ENCODE measurements around the gene PEX14. TPM values are rescaled to one million over a fixed set of nuclear protein-coding genes. Genes with fewer than 3 reads are reported as not detected.

PEX14 gene
- total RNA-seq, 1 donor from 2014 or later = 27.4 TPM

GRCh38 chr1:10494418-10494753, 19.6 kb downstream of the PEX14 start:
- H3K4me3 ChIP-seq (ENCODE audit: low read depth, low read length) = no peak overlapping the region
- DNase-seq (ENCODE audit: low read depth) = no peak
- no peaks in the 10 kb centered on the region for H3K36me3 ChIP-seq (ENCODE audit: control insufficient read depth, insufficient read depth, low read length)
- no peak for TF ChIP-seq CTCF (IDR thresholded peaks at IDR 0.05; ENCODE audit: insufficient read depth, low read length, poor library complexity, severe bottlenecking)
- H3K27me3 ChIP-seq (ENCODE audit: control insufficient read depth, insufficient read depth, low read length) = no peaks in the 10 kb centered on the region

GRCh38 chr1:10494754-10495474, 20.2 kb downstream of the PEX14 start:
- TF ChIP-seq CTCF (IDR thresholded peaks at IDR 0.05; ENCODE audit: insufficient read depth, low read length, poor library complexity, severe bottlenecking) = peak; percentile 89
- Histone ChIP-seq H3K27me3 (ENCODE audit: control insufficient read depth, insufficient read depth, low read length) (no peaks in the 10 kb centered on the region), H3K36me3 (ENCODE audit: control insufficient read depth, insufficient read depth, low read length) (no peaks in the 10 kb centered on the region), H3K4me3 (ENCODE audit: low read depth, low read length) (no peak overlapping the region)
- DNase-seq (ENCODE audit: low read depth) = peak; percentile 52

- Histone ChIP-seq H3K36me3 (ENCODE audit: control insufficient read depth, insufficient read depth, low read length) (no peaks in the 10 kb centered on the region), H3K4me3 (ENCODE audit: low read depth, low read length) (no peak overlapping the region), H3K27me3 (ENCODE audit: control insufficient read depth, insufficient read depth, low read length) (no peaks in the 10 kb centered on the region)
- no peak for TF ChIP-seq CTCF (IDR thresholded peaks at IDR 0.05; ENCODE audit: insufficient read depth, low read length, poor library complexity, severe bottlenecking)
- no peak for DNase-seq (ENCODE audit: low read depth)
Measured at GRCh38 chr1:10495475-10495817, 20.7 kb downstream of the PEX14 start.

- DNase-seq (ENCODE audit: low read depth) = peak; percentile 96
- no peak for TF ChIP-seq CTCF (IDR thresholded peaks at IDR 0.05; ENCODE audit: insufficient read depth, low read length, poor library complexity, severe bottlenecking)
- H3K36me3 ChIP-seq (ENCODE audit: control insufficient read depth, insufficient read depth, low read length) = no peaks in the 10 kb centered on the region
- no peaks in the 10 kb centered on the region for H3K27me3 ChIP-seq (ENCODE audit: control insufficient read depth, insufficient read depth, low read length)
- no peak overlapping the region for H3K4me3 ChIP-seq (ENCODE audit: low read depth, low read length)
Measured at GRCh38 chr1:10495952-10496351, 21.2 kb downstream of the PEX14 start.

- no peak for TF ChIP-seq CTCF (IDR thresholded peaks at IDR 0.05; ENCODE audit: insufficient read depth, low read length, poor library complexity, severe bottlenecking)
- no peak for DNase-seq (ENCODE audit: low read depth)
- no peak overlapping the region for H3K4me3 ChIP-seq (ENCODE audit: low read depth, low read length)
- H3K27me3 ChIP-seq (ENCODE audit: control insufficient read depth, insufficient read depth, low read length) = no peaks in the 10 kb centered on the region
- no peaks in the 10 kb centered on the region for H3K36me3 ChIP-seq (ENCODE audit: control insufficient read depth, insufficient read depth, low read length)
Measured at GRCh38 chr1:10497109-10497508, 22.4 kb downstream of the PEX14 start.

GRCh38 chr1:10498231-10498630, 23.5 kb downstream of the PEX14 start:
- no peak overlapping the region for H3K4me3 ChIP-seq (ENCODE audit: low read depth, low read length)

More at GRCh38 chr1:10498231-10498630, 23.5 kb downstream of the PEX14 start:
- no peak for DNase-seq (ENCODE audit: low read depth)
- Histone ChIP-seq H3K36me3 (ENCODE audit: control insufficient read depth, insufficient read depth, low read length) (no peaks in the 10 kb centered on the region), H3K27me3 (ENCODE audit: control insufficient read depth, insufficient read depth, low read length) (no peaks in the 10 kb centered on the region)
- TF ChIP-seq CTCF (IDR thresholded peaks at IDR 0.05; ENCODE audit: insufficient read depth, low read length, poor library complexity, severe bottlenecking) = no peak
